GM21390 (cell line): ENCODE results near the gene IGFN1.

Experiments
- ATAC-seq: cut with Tn5 transposase; IDR thresholded peaks from one replicate; pipeline ENCODE4 v1.9.1; 2021; ENCODE audit not compliant: unreplicated experiment

IGFN1 gene

GRCh38 chr1:201262963-201263608 lies 72.5 kb downstream of the IGFN1 start:
- no peak for ATAC-seq

GRCh38 chr1:201264072-201264471 lies 73.4 kb downstream of the IGFN1 start:
- ATAC-seq, result no peak

GRCh38 chr1:201264554-201264953 lies 73.9 kb downstream of the IGFN1 start:
- no peak for ATAC-seq

- ATAC-seq, result no peak
Observed at GRCh38 chr1:201265756-201266155, 75.1 kb downstream of the IGFN1 start.

GRCh38 chr1:201266276-201266675 lies 75.7 kb downstream of the IGFN1 start:
- ATAC-seq, result no peak

- ATAC-seq, result no peak
Observed at GRCh38 chr1:201266774-201267173, 76.2 kb downstream of the IGFN1 start.

- no peak for ATAC-seq
Observed at GRCh38 chr1:201267481-201268229, 77.0 kb downstream of the IGFN1 start.

- no peak for ATAC-seq
Observed at GRCh38 chr1:201268604-201269151, 78.1 kb downstream of the IGFN1 start.

- no peak for ATAC-seq
Observed at GRCh38 chr1:201269281-201269680, 78.7 kb downstream of the IGFN1 start.

- no peak for ATAC-seq
Observed at GRCh38 chr1:201269900-201270410, 79.3 kb downstream of the IGFN1 start.

GRCh38 chr1:201270616-201271390 lies 80.2 kb downstream of the IGFN1 start:
- no peak for ATAC-seq

- no peak for ATAC-seq
Observed at GRCh38 chr1:201272799-201273198, 82.2 kb downstream of the IGFN1 start.

- no peak for ATAC-seq
Observed at GRCh38 chr1:201274616-201275252, 84.1 kb downstream of the IGFN1 start.

GRCh38 chr1:201275253-201275666 lies 84.6 kb downstream of the IGFN1 start:
- no peak for ATAC-seq

GRCh38 chr1:201276891-201277290 lies 86.3 kb downstream of the IGFN1 start:
- no peak for ATAC-seq

- ATAC-seq, result no peak
Observed at GRCh38 chr1:201277441-201277840, 86.8 kb downstream of the IGFN1 start.
